Testis (tissue), 2 donors: Measurements from ENCODE around the gene TAF3.

Experiments
- CTCF ChIP-seq, 3 experiments: fragments of 450-650 bp in 2 of 3; fragments of 200-600 bp in 1 of 3; sonication (generic) in 1 of 3; IDR thresholded peaks; one replicate each; pipeline ENCODE4 v1.5.1; 2016 to 2019; ENCODE audit warnings: antibody characterized with exemption in 3 of 3, mild to moderate bottlenecking in 2 of 3, moderate library complexity in 1 of 3
- POLR2A ChIP-seq: fragments of 450-650 bp; IDR thresholded peaks from one replicate; pipeline ENCODE4 v1.6.1; 2017; ENCODE audit warnings: antibody characterized with exemption, mild to moderate bottlenecking, moderate library complexity

GRCh38 chr10:7872041-7872442 is 53.7 kb downstream of the TAF3 start:
- TF ChIP-seq CTCF (IDR thresholded peaks at IDR 0.05) (peak; percentile 21 to 89 (median 36)), POLR2A (no peak)
